A549 treated with Mapracorat at 1 μM for 4 hours (cell line): Measurements from ENCODE around the gene SEMA3F. TPM values are rescaled to one million over a fixed set of nuclear protein-coding genes. Genes with fewer than 3 reads are reported as not detected.

Source experiments
- total RNA-seq: library from RNA; stranded (reverse); fragments of 200-300 nt; extraction: Qiagen RNA extraction; gene quantifications from 5 replicates; pipeline ENCODE4 v1.2.3, GENCODE V29; 2022

The SEMA3F gene
- total RNA-seq: 11.5 to 17.8 TPM (median 16.4 TPM) in 5 replicates

DNA sequence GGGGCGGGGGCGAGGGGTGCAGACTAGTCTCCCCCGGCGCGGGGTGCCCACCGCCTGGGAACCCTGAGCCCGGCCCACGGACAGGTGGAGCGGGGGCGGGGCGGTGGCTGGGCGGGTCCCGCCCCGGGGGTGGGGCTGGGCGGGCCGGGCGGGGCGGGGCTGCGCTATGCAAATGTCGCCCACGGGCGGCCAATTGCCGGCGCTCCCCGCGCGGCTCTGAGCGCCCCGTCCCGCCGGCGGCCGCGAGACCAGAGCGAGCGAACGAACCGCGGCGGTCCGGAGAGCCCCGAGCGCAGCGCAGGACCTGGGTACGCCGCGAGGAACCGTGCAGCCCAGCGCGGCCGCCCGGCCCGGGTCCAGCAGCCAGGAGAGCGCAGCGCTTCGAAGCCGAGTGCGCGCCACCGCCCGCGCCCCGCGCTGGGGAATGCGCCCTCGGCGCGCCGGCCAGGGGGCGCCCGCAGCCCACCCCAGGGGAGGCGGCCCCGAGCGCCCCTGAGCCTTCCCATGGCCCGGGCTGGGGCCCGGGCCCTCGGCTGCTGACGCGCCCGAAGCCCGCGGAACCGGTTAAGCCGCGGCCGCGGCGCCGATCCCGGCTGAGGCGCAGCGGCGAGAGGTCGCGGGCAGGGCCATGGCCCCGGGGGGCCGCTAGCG is at the start of gene SEMA3F:
Gene SEMA3F, plus strand, starts transcription at position 485 of the 651 bp plus-strand sequence. CDS start 4,299 bp downstream, outside the sequence.

GRCh38 chr3:50190936-50191660 is 36.0 kb downstream of the SEMA3F start, which contains the start of gene GNAT1:
GNAT1 (plus strand) TSS chr3:50191610; CDS start chr3:50191726, 116 bp downstream.

DNA sequence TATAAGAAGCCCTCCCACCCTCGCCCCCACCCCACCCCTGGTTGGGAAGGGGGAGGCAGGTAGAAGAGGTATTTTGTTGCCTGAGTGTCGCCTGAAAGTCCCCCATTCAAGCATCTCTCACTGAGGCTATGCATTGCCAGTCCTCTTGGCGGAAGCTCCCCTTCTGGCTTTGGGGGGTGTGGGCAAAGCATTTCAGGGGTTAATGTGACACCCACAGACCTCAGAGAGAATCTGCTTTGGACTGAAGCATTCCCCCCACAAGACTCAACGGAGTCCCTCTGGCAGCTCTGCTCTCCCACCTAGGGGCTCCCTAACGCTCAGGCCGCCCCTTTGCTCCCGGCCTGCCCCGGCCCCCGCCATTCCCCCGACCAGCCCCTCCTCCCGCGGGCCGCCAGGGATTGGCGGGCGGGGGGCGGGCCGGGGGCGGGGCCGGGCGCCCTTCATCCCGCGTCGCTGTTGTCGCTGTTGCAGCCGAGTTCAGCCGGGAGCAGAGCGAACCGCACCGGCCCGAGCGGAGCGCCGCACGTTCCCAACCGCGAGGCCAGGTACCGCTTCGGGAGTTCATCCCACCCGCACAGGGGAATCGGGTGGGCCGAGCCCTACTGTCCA is 49.8 kb downstream of the SEMA3F start, which contains the start of gene SLC38A3:
Gene SLC38A3, plus strand, starts transcription at position 468 of the 609 bp plus-strand sequence. CDS start 8,929 bp downstream, outside the sequence.

GRCh38 chr3:50235716-50236483 is 80.8 kb downstream of the SEMA3F start, which contains the start of gene GNAI2:
GNAI2 (plus strand) TSS chr3:50236204; CDS start chr3:50236336, 132 bp downstream.

Other genes with a start within 250 kb of the SEMA3F start
- 5.1 to 9.5 TPM (median 8.1 TPM) in 5 replicates for gene MON1A, start 225.5 kb upstream of the SEMA3F start, total RNA-seq
- gene RBM6, start 215.2 kb upstream of the SEMA3F start, total RNA-seq: 21.9 to 27.2 TPM (median 25.8 TPM) in 5 replicates
- 29.4 to 37.8 TPM (median 34.5 TPM) in 5 replicates for gene RBM5, start 66.4 kb upstream of the SEMA3F start, total RNA-seq
- 0.05 to 0.31 TPM in 2 of 5 replicates, not detected in the others for gene GNAT1, start 36.3 kb downstream of the SEMA3F start, total RNA-seq
- 0.08 to 0.22 TPM (median 0.16 TPM) in 3 of 5 replicates, not detected in the others for gene SLC38A3, start 49.9 kb downstream of the SEMA3F start, total RNA-seq
- 35.1 to 46.7 TPM (median 45.2 TPM) in 5 replicates for gene GNAI2, start 80.9 kb downstream of the SEMA3F start, total RNA-seq
- 5.3 to 9.6 TPM (median 8.3 TPM) in 5 replicates for gene SEMA3B, start 113.8 kb downstream of the SEMA3F start, total RNA-seq
- 0.11 TPM in 1 of 5 replicates, not detected in the others for gene LSMEM2, start 123.8 kb downstream of the SEMA3F start, total RNA-seq
- gene IFRD2, start 137.1 kb downstream of the SEMA3F start, total RNA-seq: 73.8 to 101 TPM (median 96.0 TPM) in 5 replicates
- 7.0 to 10.7 TPM (median 9.1 TPM) in 5 replicates for gene HYAL3, start 144.1 kb downstream of the SEMA3F start, total RNA-seq
- 4.9 to 7.9 TPM (median 6.4 TPM) in 5 replicates for gene NAA80, start 144.1 kb downstream of the SEMA3F start, total RNA-seq
- gene HYAL1, start 148.2 kb downstream of the SEMA3F start, total RNA-seq: 0.32 to 1.00 TPM (median 0.61 TPM) in 5 replicates
- 21.2 to 32.4 TPM (median 31.5 TPM) in 5 replicates for gene HYAL2, start 167.4 kb downstream of the SEMA3F start, total RNA-seq
- 25.0 to 42.3 TPM (median 40.7 TPM) in 5 replicates for gene TUSC2, start 172.9 kb downstream of the SEMA3F start, total RNA-seq
- gene RASSF1, start 185.5 kb downstream of the SEMA3F start, total RNA-seq: 16.1 to 20.9 TPM (median 20.4 TPM) in 5 replicates
- 1.1 to 1.3 TPM (median 1.2 TPM) in 5 replicates for gene ZMYND10, start 190.4 kb downstream of the SEMA3F start, total RNA-seq
- 12.4 to 14.6 TPM (median 13.9 TPM) in 5 replicates for gene NPRL2, start 195.5 kb downstream of the SEMA3F start, total RNA-seq
- 14.1 to 20.6 TPM (median 20.1 TPM) in 5 replicates for gene CYB561D2, start 195.5 kb downstream of the SEMA3F start, total RNA-seq
- 35.5 to 49.0 TPM (median 48.1 TPM) in 5 replicates for gene TMEM115, start 204.2 kb downstream of the SEMA3F start, total RNA-seq